ENCODE results near the gene TGFB2. TPM values are rescaled to one million over a fixed set of nuclear protein-coding genes. Genes with fewer than 3 reads are reported as not detected.

The TGFB2 gene
- total RNA-seq, 1 donor from 2014 or later: 34.4 TPM

GRCh38 chr1:218350035-218350525 is 4.9 kb downstream of the TGFB2 start:
- H3K36me3 ChIP-seq (ENCODE audit: control insufficient read depth, insufficient read depth, low read length): no peaks in the 10 kb centered on the region
- DNase-seq (ENCODE audit: low read depth): no peak
- no peaks in the 10 kb centered on the region for H3K27me3 ChIP-seq (ENCODE audit: control insufficient read depth, insufficient read depth, low read length)
- no peak overlapping the region for H3K4me3 ChIP-seq (ENCODE audit: low read depth, low read length)
- TF ChIP-seq CTCF (IDR thresholded peaks at IDR 0.05; ENCODE audit: insufficient read depth, low read length, poor library complexity, severe bottlenecking): no peak

GRCh38 chr1:218350801-218351266 is 5.7 kb downstream of the TGFB2 start:
- Histone ChIP-seq H3K27me3 (ENCODE audit: control insufficient read depth, insufficient read depth, low read length) (no peaks in the 10 kb centered on the region), H3K4me3 (ENCODE audit: low read depth, low read length) (no peak overlapping the region), H3K36me3 (ENCODE audit: control insufficient read depth, insufficient read depth, low read length) (no peaks in the 10 kb centered on the region)
- DNase-seq (ENCODE audit: low read depth): no peak
- no peak for TF ChIP-seq CTCF (IDR thresholded peaks at IDR 0.05; ENCODE audit: insufficient read depth, low read length, poor library complexity, severe bottlenecking)

GRCh38 chr1:218351391-218352074 is 6.4 kb downstream of the TGFB2 start:
- Histone ChIP-seq H3K4me3 (ENCODE audit: low read depth, low read length) (no peak overlapping the region), H3K27me3 (ENCODE audit: control insufficient read depth, insufficient read depth, low read length) (no peaks in the 10 kb centered on the region), H3K36me3 (ENCODE audit: control insufficient read depth, insufficient read depth, low read length) (no peaks in the 10 kb centered on the region)
- no peak for DNase-seq (ENCODE audit: low read depth)
- peak; percentile 38 for TF ChIP-seq CTCF (IDR thresholded peaks at IDR 0.05; ENCODE audit: insufficient read depth, low read length, poor library complexity, severe bottlenecking)

- H3K27me3 ChIP-seq (ENCODE audit: control insufficient read depth, insufficient read depth, low read length): no peaks in the 10 kb centered on the region
- TF ChIP-seq CTCF (IDR thresholded peaks at IDR 0.05; ENCODE audit: insufficient read depth, low read length, poor library complexity, severe bottlenecking): no peak
- no peak overlapping the region for H3K4me3 ChIP-seq (ENCODE audit: low read depth, low read length)
- H3K36me3 ChIP-seq (ENCODE audit: control insufficient read depth, insufficient read depth, low read length): no peaks in the 10 kb centered on the region
- DNase-seq (ENCODE audit: low read depth): no peak
Measured at GRCh38 chr1:218352075-218352438, 6.9 kb downstream of the TGFB2 start.

GRCh38 chr1:218353656-218354055 is 8.5 kb downstream of the TGFB2 start:
- no peak overlapping the region for H3K4me3 ChIP-seq (ENCODE audit: low read depth, low read length)
- no peak for DNase-seq (ENCODE audit: low read depth)
- no peaks in the 10 kb centered on the region for H3K36me3 ChIP-seq (ENCODE audit: control insufficient read depth, insufficient read depth, low read length)
- TF ChIP-seq CTCF (IDR thresholded peaks at IDR 0.05; ENCODE audit: insufficient read depth, low read length, poor library complexity, severe bottlenecking): no peak
- no peaks in the 10 kb centered on the region for H3K27me3 ChIP-seq (ENCODE audit: control insufficient read depth, insufficient read depth, low read length)

GRCh38 chr1:218355278-218355677 is 10.1 kb downstream of the TGFB2 start:
- TF ChIP-seq CTCF (IDR thresholded peaks at IDR 0.05; ENCODE audit: insufficient read depth, low read length, poor library complexity, severe bottlenecking): no peak
- no peak overlapping the region for H3K4me3 ChIP-seq (ENCODE audit: low read depth, low read length)
- H3K36me3 ChIP-seq (ENCODE audit: control insufficient read depth, insufficient read depth, low read length): no peaks in the 10 kb centered on the region
- DNase-seq (ENCODE audit: low read depth): no peak
- no peaks in the 10 kb centered on the region for H3K27me3 ChIP-seq (ENCODE audit: control insufficient read depth, insufficient read depth, low read length)

Data from kidney epithelial cell (primary cell).